WERI-Rb-1 (cell line): ENCODE results near the gene CD47.

ENCODE experiments used
- DNase-seq: peaks from one replicate; pipeline ENCODE4 v3.0.0-alpha.2; 2020
- H3K27ac ChIP-seq: fragments of 250-450 bp; sonication (Bioruptor Pico); 2 replicates; pipeline ENCODE4 v1.5.1; 2020; ENCODE audit warnings: mild to moderate bottlenecking, moderate library complexity
- H3K27me3 ChIP-seq: fragments of 250-450 bp; sonication (Bioruptor Pico); 2 replicates; pipeline ENCODE4 v1.5.1; 2021; ENCODE audit warnings: mild to moderate bottlenecking, low read depth, moderate library complexity; ENCODE audit not compliant: insufficient read depth, severe bottlenecking
- H3K36me3 ChIP-seq: fragments of 250-450 bp; sonication (Bioruptor Pico); 2 replicates; pipeline ENCODE4 v1.5.1; 2020; ENCODE audit warnings: mild to moderate bottlenecking, moderate library complexity
- H3K4me3 ChIP-seq: 2 replicates; pipeline ENCODE4 v1.5.1; 2011; ENCODE audit warnings: low read depth, mild to moderate bottlenecking, control low read depth, low read length
- H3K9me3 ChIP-seq: fragments of 250-450 bp; sonication (Bioruptor Pico); 2 replicates; pipeline ENCODE4 v1.5.1; 2021; ENCODE audit warnings: mild to moderate bottlenecking, moderate library complexity; ENCODE audit not compliant: severe bottlenecking
- CTCF ChIP-seq: IDR thresholded peaks from 2 replicates; pipeline ENCODE4 v1.5.1; 2011; ENCODE audit warnings: low read depth, mild to moderate bottlenecking, control low read depth, inconsistent platforms, low read length

The CD47 gene

GRCh38 chr3:107997671-107998070, 93.2 kb downstream of the CD47 start:
- Histone ChIP-seq H3K4me3 (no peak overlapping the region), H3K27me3 (no peaks in the 10 kb centered on the region), H3K36me3 (no peaks in the 10 kb centered on the region), H3K27ac (no peak overlapping the region), H3K9me3 (no peaks in the 10 kb centered on the region)
- DNase-seq, result no peak
- TF ChIP-seq CTCF, result no peak

- Histone ChIP-seq H3K36me3 (no peaks in the 10 kb centered on the region), H3K4me3 (no peak overlapping the region), H3K27ac (no peak overlapping the region), H3K9me3 (no peaks in the 10 kb centered on the region), H3K27me3 (no peaks in the 10 kb centered on the region)
- TF ChIP-seq CTCF, result no peak
- no peak for DNase-seq
Observed at GRCh38 chr3:107995823-107996222, 95.0 kb downstream of the CD47 start.

- no peak for TF ChIP-seq CTCF
- no peak for DNase-seq
- Histone ChIP-seq H3K4me3 (no peak overlapping the region), H3K36me3 (no peaks in the 10 kb centered on the region), H3K27ac (no peak overlapping the region), H3K9me3 (no peaks in the 10 kb centered on the region), H3K27me3 (no peaks in the 10 kb centered on the region)
Observed at GRCh38 chr3:107994956-107995715, 95.7 kb downstream of the CD47 start.

- Histone ChIP-seq H3K4me3 (no peak overlapping the region), H3K9me3 (no peaks in the 10 kb centered on the region), H3K27me3 (no peaks in the 10 kb centered on the region), H3K27ac (no peak overlapping the region), H3K36me3 (no peaks in the 10 kb centered on the region)
- DNase-seq, result no peak
- no peak for TF ChIP-seq CTCF
Observed at GRCh38 chr3:107994181-107994580, 96.7 kb downstream of the CD47 start.

GRCh38 chr3:107993771-107994170, 97.1 kb downstream of the CD47 start:
- no peaks in the 10 kb centered on the region for H3K36me3 ChIP-seq
- no peak overlapping the region for H3K4me3 ChIP-seq
- no peaks in the 10 kb centered on the region for H3K27me3 ChIP-seq
- H3K9me3 ChIP-seq, result no peaks in the 10 kb centered on the region
- no peak for DNase-seq
- no peak overlapping the region for H3K27ac ChIP-seq
- TF ChIP-seq CTCF, result no peak
